Measurements from ENCODE around the gene GLIS1.

The GLIS1 gene

DNA sequence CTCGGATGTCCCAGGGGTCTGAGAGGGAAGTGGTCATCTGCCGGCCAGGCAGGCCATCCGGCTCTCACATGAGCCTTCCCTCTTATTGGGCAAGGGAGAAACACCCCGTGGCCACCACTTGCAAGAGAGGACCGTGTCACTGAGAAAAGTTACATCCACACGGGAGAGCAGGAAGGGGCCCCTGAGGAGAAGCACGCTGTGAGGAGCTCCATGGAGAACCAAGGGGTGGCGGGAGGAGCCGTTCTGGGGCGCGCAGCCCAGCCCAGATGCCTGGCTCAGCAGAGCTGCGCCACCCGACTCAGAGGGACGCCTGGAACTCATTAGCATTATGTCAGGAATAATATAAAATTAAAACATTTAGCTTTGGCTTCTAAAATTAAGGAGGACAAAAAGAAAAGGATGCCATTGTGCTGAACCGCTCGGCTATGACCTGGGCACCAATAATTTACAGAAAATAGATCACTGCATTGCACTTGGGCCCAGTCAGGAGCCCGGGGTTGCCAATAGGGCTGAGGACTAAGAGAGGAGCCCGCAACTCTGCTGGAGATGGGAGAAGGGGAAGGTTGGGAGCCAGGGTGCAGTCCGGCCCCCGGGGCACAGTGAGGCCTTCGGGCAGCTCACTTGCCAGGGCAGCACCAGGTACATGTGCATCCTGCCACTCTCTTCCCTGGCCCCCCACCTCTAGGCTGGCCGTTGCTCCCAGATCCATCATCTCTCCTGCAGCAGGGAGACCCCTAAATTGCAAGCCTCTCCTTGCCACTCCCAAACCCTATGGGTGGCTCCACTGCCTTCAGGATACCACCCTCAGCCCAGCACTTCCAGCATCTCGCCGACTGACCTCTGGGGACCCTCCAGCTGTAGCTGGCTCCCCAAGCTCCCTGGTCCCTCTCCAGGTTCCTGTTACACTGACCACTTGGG, 194.9 kb downstream of the GLIS1 start:
- DNase-seq: no peak

DNA sequence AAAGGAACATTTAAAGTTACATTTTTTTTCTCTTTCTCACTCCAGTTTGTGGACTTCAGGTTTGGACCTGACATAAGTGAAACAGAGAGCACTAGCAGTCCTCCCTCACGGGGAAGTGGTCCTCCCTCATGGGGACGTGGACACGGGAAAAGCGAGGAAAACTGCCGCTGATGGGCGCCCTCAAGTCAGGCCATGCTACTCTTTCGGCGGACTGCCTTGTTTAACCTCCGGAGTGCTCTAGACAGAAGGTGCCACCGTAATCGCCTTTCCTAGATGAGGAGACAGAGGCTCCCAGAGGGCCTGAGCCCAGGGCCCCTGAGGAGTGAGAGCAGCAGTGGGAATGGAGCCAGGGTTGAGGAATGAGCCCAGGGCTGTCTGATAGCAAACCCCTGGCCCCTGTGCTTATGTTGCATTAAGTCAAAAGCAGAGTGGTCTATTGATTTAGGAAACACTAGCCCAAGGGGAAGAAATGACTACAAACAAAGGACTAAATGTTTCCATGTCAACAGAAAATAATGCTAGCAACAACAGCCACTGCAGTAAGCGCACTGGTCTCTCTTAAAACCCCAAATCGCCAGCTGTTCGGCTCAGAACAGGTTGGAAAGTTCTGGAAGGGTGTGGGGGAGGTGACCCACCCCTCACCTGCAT, 195.7 kb downstream of the GLIS1 start:
- no peak for DNase-seq

DNA sequence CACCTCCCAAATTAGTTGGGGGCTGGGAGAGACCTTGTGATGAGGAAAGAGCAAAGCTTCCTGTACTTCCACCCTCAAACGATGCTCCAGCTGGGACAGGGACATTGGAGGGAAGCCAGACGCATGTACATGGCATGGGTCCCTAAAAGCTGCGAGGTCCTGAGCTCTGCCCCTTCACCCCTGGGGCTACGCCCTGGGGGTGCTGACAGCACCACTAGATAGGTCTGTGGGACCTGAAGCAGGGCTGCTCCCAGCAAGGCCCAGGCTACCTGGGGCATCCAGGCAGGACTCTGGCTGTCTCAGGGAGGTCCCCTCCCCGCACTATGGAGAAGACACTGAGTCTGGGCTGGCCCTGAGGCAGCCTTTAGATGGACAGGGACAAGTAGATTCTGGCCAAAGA, 196.4 kb downstream of the GLIS1 start:
- DNase-seq: no peak

DNA sequence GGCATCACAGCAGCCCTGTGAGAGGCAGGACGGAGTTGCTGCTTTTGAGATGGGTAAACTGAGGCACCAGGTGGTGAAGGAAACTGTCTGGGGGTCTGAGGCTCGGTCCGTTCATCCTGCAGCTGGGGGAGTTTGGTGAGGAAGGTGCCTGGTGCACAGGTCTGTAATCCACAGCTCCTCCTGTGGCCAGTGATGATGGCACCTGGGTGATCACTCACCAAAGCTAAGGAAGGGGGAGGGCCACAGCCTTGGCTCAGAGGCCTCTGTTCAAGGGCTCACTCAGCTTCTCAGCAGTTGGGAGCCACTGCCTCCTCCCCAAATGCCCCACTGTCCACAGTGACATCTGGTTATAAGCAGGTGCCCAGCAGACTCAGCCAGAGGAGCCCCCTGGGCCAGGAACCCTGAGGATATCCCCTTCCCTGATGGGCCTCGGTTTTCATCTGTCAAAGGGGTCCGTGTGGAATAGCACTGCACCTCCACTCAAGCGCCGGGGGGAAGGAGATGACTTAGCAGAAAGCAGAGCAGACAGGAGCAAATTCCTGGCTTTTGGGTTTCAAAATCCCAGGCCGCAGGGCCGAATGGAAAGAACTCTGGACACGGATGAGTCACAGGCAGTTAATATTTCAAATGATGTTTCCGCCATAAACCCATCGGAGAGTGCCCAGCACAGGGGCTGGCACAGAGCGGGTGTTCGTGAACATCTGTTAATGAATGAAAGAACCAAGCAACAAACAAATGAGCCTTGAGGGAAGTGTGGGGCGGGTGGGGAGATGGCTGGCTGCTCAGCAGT, 197.0 kb downstream of the GLIS1 start:
- DNase-seq: no peak

DNA sequence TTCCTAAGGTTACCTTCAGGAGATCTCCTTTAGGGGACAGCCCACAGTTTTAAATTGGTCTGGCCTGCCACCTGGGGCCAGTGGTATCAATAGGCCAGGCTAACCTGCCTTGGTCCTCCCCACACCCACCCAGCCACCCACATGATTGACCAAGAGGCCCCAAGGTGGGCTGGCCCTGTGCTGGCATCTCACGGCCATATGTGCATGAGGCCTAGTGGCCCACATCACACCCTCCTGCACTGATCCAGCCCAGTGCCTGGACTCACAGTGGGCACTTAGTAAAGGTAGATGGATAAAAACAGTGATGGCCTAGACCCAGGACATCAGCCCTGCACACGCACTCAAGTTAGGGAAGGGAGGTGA, 197.7 kb downstream of the GLIS1 start:
- DNase-seq: no peak

DNA sequence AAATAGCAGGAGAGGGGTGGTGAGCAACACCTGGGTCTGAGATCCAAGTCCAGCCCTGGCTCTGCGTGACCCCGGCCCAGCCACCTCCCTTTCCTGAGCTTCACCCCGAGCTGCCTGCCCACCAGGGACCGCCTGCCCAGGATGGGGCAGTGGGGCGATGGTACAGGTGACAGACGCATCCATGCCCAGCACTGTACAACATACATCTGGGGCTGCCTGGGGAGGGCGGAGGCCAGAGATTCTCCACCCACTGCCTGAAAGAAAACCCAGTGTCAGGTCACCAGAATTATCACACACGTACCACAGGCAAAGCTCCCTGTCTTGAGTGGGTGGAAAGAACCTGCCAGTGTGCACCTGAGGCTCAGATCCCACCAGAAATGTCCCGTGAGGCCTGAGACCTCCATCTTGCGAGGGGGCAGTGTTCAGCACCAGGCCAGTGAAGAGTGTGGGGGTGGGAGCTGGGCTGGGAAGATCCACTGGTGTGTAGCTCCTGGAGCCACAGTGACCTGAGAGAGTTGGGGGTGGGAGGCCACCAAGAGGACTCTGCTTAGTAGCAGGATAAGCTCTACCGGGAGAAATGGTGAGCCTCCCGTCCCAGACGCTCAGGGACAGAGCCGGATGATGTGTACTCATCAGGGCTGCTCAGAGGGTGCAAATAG, 198.2 kb downstream of the GLIS1 start:
- no peak for DNase-seq

DNA sequence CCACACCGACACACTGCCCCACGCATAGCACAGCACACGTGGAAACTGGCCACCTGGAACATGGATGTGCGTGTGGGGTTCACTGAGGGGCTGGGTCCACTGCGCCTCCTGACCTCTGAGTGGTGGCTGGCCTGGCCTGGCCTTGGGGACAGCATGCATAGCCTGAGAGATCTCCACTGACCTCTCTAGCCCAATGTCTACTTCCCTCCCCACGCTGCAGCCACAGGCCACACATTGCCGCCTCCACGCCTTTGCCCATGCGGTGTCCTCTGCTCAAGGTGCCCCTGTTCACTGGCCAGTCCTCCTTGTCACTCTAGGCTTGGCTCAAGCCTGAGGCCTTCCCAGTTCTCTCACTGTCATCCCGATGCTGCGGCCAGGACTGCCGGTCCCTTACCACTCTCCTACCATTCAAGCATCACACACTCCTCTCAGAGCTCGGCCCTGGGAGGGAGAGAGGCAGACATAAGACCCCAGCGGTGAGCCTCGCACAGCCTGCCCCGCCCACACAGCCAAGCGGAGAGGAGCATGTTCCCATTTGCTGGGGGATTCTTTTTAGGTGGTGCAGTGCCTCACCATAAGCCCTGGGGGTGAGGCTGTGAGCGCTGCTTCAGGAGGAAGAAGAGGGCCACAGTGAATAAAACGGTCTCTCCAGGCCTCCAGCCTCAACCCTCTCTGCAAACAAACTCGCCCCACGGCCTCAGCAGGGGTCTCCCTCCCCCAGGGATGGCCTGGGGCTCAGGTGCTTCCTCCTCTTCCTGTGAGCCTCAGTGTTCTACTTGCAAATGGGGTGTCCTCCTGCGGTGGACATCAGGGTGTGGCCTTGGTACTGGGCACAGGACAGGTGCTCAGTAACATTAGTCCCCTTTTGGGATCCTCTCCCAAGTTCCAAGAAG, 199.0 kb downstream of the GLIS1 start:
- no peak for DNase-seq

DNA sequence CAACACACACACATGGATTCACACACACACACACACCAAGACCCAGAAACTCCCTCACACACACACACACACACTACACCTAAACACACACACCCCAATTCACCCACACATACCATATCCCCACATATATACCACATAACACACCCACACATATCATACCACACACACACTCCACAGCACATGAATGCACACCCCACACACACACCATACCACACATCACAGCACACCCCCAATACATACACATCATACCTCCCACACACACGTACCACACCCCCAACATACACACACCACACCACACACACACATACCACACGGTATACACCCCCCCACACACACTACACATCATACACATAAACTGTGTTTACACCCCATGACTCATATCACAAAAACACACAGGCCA, 199.7 kb downstream of the GLIS1 start:
- no peak for DNase-seq

DNA sequence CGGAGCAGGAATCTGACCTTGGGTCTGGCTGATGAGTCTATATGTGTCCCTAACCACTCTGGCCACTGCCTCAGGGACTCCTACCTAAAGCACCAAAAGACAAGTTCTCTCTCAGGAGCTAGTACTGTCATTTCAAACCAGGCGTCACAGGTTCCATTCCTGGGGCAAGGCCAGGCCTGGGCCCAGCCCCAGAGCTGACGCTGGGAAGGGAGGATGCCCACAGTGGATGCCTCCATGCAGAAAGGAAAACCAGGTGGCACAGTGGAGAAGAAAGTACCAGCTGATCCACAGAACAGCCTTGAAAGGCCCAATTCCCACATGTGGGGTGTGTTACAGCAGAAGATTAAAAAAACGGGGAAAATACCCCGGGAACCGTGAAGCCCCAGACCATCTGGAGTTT, 202.4 kb downstream of the GLIS1 start:
- DNase-seq: no peak

DNA sequence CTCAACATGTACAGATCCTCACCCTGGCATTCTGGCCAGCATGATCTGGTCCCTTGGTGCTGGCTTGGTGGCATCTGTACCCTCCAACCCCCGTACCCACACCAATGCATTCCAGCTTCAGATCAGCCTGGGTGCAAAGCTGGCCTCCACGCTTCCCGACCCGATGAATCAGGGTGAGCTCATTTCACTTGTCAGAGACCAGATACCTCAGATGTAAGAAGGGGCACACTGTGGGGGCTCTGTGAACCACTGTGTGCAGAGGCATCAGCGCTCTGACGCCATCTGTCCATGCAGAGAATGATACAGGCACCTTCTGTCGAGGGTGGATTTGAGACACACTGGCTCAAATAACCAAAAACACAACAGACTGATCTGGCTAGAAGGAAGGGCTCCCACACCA, 203.1 kb downstream of the GLIS1 start:
- no peak for DNase-seq

DNA sequence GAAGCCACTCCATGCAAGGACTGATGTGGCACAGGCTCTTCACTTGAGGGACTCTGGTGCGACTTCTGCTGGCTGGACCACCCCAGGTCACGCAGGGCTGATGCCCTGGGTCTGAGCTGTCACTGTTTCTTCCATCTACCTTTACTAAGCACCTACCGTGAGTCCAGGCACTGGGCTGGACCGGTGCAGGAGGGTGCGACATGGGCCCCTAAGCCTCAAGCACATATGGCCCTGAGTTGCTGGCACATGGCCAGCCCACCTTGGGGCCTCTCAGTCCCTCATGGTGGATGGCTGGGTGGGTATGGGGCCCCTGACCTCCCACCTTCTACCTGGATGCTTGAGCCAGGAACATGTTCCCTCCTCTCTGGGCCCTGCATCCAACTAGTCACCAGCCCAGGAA, 203.7 kb downstream of the GLIS1 start:
- DNase-seq: no peak

DNA sequence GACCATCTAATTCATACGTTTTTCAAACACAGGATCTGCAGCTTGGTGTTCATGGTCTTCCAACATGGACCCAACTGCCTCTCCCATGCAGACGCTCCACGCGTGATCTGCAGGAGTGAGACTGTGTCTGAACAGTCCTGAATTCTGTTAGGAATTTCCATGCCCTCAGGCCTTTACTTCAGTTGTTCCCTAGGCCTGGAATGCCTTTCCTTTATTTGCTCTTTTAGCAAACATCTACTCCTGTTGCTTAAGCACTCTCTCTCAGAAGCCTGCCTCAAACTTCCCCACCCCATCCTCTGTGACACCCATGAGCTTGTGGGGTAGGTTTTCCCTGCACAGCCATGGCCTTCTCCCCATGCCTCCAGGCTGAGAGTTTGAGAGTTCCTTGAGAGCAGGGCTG, 206.1 kb downstream of the GLIS1 start:
- DNase-seq: no peak

DNA sequence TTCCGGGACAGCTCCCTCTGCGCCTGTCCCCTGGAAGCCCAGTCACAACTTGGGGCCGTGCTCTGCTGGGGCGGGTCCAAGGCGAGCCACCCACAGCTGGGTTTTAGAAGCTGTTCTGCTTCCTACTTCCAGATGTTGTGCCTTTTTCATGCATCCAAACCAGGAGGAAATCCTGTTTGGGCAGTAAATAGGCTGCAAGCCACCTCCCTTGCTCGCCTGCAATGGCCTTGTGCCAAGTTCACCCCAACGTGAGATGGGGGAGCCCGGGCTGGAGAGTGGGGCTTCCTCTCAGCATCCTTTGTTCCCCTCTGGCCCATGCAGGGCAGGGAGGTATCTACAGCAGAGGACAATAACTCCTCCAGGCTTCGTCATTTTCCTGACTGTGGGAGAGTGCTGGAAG, 206.6 kb downstream of the GLIS1 start:
- peak in 1 of 4 experiments; percentile 12 for DNase-seq

DNA sequence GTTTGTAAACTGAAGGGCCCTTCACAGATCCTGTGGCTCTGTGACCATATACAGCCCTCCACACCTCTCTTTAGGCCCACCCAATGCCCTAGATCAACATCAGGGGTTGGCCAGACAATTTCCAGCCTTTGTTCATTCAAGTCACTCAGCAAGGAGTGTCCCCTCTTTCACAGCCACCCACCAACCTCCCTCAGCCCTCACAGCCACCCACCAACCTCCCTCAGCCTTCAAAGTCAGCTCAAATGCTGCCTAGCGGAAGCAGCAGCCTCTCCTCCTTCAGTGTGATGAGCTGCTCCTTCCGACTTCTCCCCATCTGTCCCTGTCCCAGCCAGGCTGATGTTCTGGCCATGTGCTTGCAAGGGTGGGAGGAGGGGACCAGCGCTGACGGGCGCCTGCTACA, 208.4 kb downstream of the GLIS1 start:
- no peak for DNase-seq

DNA sequence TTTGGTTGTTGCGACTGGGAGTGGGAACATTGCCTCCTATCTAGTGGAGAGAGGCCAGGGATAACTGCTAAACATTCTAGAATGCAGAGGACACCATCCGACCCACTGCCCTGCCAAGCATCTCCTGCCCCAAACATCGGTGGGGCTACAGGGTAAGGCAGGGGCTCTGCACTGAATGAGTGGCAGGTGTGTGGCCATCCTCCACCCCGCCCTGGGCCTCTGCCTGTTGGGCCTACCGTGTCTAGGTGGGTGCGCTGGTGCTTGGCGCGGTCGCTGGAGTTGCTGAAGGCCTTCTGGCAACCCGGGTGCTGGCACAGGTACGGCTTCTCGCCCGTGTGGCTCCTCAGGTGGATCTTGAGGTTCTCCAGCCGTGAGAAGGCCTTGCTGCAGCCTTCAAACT, 209.4 kb downstream of the GLIS1 start:
- DNase-seq: no peak

DNA sequence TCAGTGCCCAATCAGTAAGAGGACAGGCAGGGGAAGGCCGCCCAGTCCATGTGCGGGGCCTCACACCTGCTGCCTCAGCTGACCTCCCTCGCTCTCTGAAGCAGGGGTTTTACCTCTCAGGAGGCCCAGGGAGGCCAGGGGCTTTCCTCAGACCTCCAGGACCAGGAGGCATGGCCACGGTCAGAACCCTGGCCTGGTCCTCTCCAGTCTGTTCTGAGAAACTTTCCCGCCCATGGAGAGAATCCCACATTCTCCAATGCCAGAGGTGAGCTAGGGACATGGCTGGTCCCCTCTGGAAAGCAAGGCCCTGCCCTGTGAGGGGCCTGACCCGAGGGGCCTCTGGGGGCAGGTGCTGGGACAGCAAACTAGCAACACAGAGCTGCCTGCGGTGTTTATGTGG, 211.6 kb downstream of the GLIS1 start:
- DNase-seq: no peak

DNA sequence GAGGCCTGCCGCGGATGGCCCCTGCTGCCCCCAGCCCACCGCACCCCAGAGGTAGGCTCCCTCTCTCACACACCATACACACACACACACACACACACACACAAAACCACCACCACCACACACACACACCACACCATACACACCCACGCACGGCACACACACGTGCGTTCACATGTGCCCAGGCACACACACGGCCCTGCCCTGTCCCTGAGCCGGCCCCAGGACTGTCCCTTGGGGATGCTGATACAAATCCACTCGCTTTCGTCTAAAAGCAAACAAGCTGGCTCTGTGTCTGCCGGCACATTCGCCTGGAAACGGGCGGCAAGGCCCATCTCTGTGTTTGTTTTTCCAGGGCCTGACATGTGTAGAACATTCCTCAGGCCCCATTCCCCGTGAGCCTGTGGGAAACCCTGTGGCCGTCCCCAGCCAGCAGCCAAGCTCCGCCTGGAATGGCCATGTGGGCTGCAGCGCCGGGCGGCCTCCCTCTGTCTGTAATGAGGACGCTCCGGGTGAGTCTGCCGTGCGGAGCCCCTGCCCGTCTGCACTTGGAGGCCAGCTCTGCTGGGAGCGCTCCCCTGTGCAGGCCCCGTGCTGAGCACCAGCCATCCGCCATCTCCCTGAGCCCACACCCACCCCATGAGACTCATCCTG, 212.4 kb downstream of the GLIS1 start:
- DNase-seq: no peak

DNA sequence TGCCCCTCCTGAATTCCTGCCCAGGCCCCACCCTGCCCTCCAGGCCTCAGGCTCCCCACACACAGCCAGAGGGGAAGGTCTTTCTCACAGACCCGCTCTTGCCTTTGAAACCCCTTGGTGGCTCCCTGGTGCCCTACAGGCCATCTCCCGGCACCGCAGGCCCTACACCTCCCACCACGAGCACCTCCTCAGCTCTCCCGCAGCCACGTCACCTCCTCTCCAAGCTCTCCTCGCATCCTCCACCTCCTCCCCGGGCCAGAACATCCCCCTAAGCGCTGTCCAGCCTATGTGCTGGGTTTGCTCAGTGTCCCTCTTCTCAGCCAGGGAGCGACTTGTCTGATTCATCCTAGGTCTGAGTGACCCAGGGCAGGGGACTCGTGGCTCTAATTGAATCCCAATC, 213.4 kb downstream of the GLIS1 start:
- no peak for DNase-seq

DNA sequence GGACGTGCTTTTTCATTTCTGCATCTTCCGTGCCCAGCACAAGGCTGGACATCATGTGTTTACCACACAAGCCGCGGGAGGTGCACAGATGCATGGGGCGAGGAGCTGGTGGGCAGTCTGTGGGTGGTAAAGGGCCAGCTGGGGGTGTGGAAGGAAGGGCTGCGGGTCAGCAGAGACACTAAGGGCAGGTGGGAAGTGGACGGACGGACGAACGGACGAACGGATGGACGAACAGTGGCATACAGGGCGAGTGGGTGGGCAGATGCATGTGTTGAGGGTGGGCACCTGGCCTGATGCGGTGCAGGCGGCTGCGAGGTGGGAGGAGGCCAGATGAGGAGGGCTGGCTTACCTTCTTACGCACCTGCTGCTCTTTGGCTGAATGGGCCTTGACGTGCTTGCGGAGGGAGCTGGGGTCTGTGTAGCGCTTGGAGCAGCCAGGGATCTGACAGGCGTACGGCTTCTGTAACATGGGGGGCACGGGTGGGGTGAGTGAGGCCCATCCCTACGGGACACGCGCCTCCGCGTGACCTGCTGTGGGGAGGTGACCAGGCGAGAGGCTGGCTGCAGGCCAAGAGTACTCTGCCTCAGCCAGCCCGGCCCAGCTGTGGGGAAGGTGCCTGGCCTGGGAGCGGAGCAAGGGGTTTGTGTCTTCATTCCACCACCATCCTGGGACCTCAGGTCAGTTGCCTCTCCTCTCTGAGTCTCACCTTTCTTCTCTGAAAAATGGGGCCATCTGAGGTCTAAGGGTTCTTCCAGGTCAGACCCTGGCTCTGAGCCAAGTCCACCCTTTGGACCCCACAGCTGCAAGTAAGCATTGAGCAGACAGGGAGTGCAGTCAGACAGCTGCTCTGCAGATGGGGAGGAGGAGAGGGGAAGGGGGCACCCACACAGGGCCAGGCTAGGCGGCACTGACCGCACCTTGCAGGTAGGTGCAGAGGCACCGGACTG, 214.3 kb downstream of the GLIS1 start:
- DNase-seq: no peak

DNA sequence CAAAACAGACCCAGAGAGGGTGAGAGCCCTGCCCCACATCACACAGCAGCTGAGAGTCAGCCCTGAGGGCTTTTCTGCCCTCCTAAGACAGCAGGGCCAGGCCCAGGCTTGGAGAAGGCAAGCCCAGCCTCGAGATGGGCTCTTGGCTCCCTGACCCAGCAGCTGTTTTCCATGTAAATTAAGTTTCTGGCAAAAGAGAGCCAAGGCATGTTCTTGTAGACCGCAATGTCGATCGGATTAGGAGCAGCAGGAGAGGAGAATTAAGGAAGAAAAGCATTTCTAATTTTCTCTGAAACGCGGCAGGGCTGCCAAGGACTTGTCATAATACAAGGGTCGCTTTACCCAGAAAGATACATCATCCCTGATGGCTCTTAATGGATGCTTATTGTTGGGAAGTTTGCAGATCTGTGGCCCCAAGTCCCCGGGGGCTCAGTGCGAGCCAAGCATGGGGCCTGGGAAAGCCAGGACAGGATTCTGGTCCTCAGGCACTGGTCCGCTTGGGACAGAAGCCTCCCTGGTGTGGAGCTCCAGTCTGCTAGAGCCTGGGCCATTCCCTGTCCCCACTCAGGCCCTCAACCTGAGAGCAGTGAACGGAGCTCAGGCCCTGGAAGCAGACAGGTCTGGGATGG, 216.9 kb downstream of the GLIS1 start:
- no peak for DNase-seq
